ENCODE results near the gene HBZ.
A peak's percentile ranks its signal among the peaks of the same experiment; 100 is the strongest.

The HBZ gene

DNA sequence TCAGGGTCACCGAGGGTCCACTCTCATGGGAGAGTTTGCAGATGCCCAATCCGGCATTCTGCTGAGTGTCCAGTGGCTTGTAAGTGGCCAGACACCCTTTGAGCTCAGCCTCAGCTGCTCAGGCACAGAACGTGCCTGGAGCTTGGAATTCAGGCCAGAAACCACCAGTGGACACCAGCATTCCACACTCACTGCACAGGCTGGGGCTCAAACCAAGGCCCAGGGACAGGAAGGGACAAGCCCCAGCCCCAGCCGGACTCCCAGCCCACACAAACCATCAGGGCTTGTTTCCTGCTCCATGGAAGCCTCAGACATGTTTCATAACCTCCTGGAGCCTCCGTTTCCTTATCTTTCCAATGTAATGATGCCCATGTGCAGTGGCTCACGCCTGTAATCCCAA, 9.0 kb upstream of the HBZ start (continued):
- TF ChIP-seq, protein P1, sequence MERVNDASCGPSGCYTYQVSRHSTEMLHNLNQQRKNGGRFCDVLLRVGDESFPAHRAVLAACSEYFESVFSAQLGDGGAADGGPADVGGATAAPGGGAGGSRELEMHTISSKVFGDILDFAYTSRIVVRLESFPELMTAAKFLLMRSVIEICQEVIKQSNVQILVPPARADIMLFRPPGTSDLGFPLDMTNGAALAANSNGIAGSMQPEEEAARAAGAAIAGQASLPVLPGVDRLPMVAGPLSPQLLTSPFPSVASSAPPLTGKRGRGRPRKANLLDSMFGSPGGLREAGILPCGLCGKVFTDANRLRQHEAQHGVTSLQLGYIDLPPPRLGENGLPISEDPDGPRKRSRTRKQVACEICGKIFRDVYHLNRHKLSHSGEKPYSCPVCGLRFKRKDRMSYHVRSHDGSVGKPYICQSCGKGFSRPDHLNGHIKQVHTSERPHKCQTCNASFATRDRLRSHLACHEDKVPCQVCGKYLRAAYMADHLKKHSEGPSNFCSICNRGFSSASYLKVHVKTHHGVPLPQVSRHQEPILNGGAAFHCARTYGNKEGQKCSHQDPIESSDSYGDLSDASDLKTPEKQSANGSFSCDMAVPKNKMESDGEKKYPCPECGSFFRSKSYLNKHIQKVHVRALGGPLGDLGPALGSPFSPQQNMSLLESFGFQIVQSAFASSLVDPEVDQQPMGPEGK (CRISPR knock-in tag; IDR thresholded peaks at IDR 0.05; ENCODE audit: borderline replicate concordance), result no peak
- TF ChIP-seq ZNF565 (CRISPR knock-in tag; conservative IDR thresholded peaks at IDR 0.05; ENCODE audit: low read depth) (no peak), TCF4 (CRISPR knock-in tag; IDR thresholded peaks at IDR 0.05; ENCODE audit: borderline replicate concordance) (no peak), ZFP3 (CRISPR knock-in tag; IDR thresholded peaks at IDR 0.05) (no peak), OSR1 (CRISPR knock-in tag; IDR thresholded peaks at IDR 0.05) (no peak), SNAI2 (CRISPR knock-in tag; IDR thresholded peaks at IDR 0.05) (no peak)

DNA sequence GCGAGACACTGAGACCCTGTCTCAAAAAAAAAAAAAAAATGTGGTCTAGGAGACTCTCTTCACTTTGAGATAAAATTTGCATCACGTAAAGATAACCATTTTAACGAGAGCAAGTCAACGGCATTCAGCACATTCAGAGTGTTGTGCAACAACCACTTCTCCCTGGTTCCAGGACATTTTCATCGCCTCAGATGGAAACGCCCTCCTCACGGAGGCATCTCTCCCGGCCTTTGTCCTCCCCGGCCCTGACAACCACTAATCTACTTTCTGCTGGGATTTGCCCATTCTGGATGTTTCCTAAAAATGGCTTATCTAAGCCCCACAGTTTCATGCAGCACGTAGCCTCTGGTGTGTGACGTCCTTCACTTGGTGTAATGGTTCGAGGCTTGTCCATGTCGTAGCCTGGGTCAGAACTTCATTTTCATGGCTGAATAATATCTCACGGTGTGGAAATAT, 7.6 kb upstream of the HBZ start:
- no peak for TF ChIP-seq ZNF70 (CRISPR knock-in tag; IDR thresholded peaks at IDR 0.05)
- TF ChIP-seq ESRRG (CRISPR knock-in tag; IDR thresholded peaks at IDR 0.05), result no peak
- no peak for TF ChIP-seq PPARA (CRISPR knock-in tag; IDR thresholded peaks at IDR 0.05; ENCODE audit: borderline replicate concordance)
- TF ChIP-seq RARB (CRISPR knock-in tag; IDR thresholded peaks at IDR 0.05), result no peak
- TF ChIP-seq, protein P1 (CRISPR knock-in tag; IDR thresholded peaks at IDR 0.05; ENCODE audit: borderline replicate concordance), result no peak
- TF ChIP-seq GLIS3 (CRISPR knock-in tag; IDR thresholded peaks at IDR 0.05), result no peak
- TF ChIP-seq ZNF8 (CRISPR knock-in tag; IDR thresholded peaks at IDR 0.05), result no peak
- TF ChIP-seq ARNTL (CRISPR knock-in tag; IDR thresholded peaks at IDR 0.05; ENCODE audit: borderline replicate concordance, low read depth), result no peak
- no peak for TF ChIP-seq ZFP30 (CRISPR knock-in tag; IDR thresholded peaks at IDR 0.05)
- no peak for ATAC-seq

DNA sequence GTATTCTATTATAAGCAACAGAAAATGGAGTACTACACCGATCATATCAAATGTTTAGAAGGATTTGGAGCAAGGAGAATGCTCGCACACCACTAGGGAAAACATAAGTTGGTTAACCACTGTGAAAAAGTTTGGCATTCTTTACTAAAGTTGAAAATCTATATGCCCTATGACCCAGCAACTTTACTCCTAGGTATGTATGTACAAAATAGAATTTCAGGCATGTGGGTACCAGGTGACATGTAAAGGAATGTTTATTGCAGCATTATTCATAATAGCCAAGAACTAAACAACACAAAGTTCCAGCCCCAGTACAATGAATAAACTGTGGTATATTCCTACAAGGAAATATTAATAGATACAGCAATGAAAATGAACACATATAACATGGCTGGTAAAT, 5.8 kb upstream of the HBZ start:
- no peak for ATAC-seq
- no peak for TF ChIP-seq ZFP30 (CRISPR knock-in tag; IDR thresholded peaks at IDR 0.05)
- TF ChIP-seq ZNF70 (CRISPR knock-in tag; IDR thresholded peaks at IDR 0.05), result no peak

DNA sequence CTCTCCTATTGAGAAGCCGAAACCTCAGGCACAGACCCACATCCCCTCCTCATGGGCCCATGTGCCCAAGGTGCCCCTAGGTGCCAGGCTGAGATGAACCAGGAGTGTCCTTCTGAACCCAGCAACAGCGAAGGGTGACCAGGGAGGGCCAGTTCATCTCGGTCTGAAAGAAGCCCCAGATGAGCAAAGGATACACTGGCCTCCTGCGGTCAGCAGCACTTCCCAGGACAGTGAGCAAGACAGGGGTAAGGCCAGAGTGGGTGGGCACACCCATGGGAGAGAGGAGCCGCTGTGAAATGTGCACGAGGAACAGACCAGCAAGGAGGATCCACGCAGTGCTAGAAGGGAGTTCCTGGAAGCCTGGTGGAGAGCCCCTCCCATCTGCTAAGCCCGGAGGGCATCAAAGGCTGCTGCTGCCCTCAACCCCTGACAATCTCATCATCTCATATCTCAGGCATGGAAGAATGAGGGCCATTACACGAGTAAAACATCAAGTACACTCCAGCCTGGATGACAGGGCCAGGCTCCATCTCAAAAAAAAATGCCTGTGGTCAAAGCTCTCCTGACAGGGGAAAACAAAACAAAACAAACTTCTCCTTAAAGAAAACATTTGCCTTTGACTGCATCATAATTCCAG, 3.3 kb upstream of the HBZ start:
- ATAC-seq, result peak; percentile 30
- TF ChIP-seq OSR1 (CRISPR knock-in tag; IDR thresholded peaks at IDR 0.05) (no peak), GLIS3 (CRISPR knock-in tag; IDR thresholded peaks at IDR 0.05) (no peak), ZNF8 (CRISPR knock-in tag; IDR thresholded peaks at IDR 0.05) (no peak), CSDC2 (CRISPR knock-in tag; IDR thresholded peaks at IDR 0.05) (no peak), PPARA (CRISPR knock-in tag; IDR thresholded peaks at IDR 0.05; ENCODE audit: borderline replicate concordance) (no peak), SNAI2 (CRISPR knock-in tag; IDR thresholded peaks at IDR 0.05) (no peak), TOX (CRISPR knock-in tag; IDR thresholded peaks at IDR 0.05; ENCODE audit: borderline replicate concordance) (no peak), ZFP30 (CRISPR knock-in tag; IDR thresholded peaks at IDR 0.05) (no peak), ISL1 (CRISPR knock-in tag; IDR thresholded peaks at IDR 0.05) (no peak), ZFP3 (CRISPR knock-in tag; IDR thresholded peaks at IDR 0.05) (no peak), ARNTL (CRISPR knock-in tag; IDR thresholded peaks at IDR 0.05; ENCODE audit: borderline replicate concordance, low read depth) (no peak), RARB (CRISPR knock-in tag; IDR thresholded peaks at IDR 0.05) (no peak), ZC3H10 (CRISPR knock-in tag; IDR thresholded peaks at IDR 0.05) (no peak), BACH2 (CRISPR knock-in tag; IDR thresholded peaks at IDR 0.05; ENCODE audit: borderline replicate concordance) (no peak)
- TF ChIP-seq, protein P2, sequence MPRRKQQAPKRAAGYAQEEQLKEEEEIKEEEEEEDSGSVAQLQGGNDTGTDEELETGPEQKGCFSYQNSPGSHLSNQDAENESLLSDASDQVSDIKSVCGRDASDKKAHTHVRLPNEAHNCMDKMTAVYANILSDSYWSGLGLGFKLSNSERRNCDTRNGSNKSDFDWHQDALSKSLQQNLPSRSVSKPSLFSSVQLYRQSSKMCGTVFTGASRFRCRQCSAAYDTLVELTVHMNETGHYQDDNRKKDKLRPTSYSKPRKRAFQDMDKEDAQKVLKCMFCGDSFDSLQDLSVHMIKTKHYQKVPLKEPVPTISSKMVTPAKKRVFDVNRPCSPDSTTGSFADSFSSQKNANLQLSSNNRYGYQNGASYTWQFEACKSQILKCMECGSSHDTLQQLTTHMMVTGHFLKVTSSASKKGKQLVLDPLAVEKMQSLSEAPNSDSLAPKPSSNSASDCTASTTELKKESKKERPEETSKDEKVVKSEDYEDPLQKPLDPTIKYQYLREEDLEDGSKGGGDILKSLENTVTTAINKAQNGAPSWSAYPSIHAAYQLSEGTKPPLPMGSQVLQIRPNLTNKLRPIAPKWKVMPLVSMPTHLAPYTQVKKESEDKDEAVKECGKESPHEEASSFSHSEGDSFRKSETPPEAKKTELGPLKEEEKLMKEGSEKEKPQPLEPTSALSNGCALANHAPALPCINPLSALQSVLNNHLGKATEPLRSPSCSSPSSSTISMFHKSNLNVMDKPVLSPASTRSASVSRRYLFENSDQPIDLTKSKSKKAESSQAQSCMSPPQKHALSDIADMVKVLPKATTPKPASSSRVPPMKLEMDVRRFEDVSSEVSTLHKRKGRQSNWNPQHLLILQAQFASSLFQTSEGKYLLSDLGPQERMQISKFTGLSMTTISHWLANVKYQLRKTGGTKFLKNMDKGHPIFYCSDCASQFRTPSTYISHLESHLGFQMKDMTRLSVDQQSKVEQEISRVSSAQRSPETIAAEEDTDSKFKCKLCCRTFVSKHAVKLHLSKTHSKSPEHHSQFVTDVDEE (CRISPR knock-in tag; IDR thresholded peaks at IDR 0.05), result no peak
- TF ChIP-seq, protein P3, sequence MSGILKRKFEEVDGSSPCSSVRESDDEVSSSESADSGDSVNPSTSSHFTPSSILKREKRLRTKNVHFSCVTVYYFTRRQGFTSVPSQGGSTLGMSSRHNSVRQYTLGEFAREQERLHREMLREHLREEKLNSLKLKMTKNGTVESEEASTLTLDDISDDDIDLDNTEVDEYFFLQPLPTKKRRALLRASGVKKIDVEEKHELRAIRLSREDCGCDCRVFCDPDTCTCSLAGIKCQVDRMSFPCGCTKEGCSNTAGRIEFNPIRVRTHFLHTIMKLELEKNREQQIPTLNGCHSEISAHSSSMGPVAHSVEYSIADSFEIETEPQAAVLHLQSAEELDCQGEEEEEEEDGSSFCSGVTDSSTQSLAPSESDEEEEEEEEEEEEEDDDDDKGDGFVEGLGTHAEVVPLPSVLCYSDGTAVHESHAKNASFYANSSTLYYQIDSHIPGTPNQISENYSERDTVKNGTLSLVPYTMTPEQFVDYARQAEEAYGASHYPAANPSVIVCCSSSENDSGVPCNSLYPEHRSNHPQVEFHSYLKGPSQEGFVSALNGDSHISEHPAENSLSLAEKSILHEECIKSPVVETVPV (CRISPR knock-in tag; IDR thresholded peaks at IDR 0.05), result no peak
- TF ChIP-seq, protein P4, sequence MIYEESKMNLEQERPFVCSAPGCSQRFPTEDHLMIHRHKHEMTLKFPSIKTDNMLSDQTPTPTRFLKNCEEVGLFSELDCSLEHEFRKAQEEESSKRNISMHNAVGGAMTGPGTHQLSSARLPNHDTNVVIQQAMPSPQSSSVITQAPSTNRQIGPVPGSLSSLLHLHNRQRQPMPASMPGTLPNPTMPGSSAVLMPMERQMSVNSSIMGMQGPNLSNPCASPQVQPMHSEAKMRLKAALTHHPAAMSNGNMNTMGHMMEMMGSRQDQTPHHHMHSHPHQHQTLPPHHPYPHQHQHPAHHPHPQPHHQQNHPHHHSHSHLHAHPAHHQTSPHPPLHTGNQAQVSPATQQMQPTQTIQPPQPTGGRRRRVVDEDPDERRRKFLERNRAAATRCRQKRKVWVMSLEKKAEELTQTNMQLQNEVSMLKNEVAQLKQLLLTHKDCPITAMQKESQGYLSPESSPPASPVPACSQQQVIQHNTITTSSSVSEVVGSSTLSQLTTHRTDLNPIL (CRISPR knock-in tag; IDR thresholded peaks at IDR 0.05; ENCODE audit: low read depth), result no peak
- TF ChIP-seq, protein P1 (CRISPR knock-in tag; IDR thresholded peaks at IDR 0.05; ENCODE audit: borderline replicate concordance), result no peak
- TF ChIP-seq, protein P5, sequence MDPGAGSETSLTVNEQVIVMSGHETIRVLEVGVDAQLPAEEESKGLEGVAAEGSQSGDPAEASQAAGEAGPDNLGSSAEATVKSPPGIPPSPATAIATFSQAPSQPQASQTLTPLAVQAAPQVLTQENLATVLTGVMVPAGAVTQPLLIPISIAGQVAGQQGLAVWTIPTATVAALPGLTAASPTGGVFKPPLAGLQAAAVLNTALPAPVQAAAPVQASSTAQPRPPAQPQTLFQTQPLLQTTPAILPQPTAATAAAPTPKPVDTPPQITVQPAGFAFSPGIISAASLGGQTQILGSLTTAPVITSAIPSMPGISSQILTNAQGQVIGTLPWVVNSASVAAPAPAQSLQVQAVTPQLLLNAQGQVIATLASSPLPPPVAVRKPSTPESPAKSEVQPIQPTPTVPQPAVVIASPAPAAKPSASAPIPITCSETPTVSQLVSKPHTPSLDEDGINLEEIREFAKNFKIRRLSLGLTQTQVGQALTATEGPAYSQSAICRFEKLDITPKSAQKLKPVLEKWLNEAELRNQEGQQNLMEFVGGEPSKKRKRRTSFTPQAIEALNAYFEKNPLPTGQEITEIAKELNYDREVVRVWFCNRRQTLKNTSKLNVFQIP (CRISPR knock-in tag; IDR thresholded peaks at IDR 0.05; ENCODE audit: borderline replicate concordance, low read depth), result no peak

Measured in SK-N-SH treated with all-trans-retinoic acid at 6 μM for 48 hours (cell line).